VCaP (cell line): ENCODE measurements around the gene ISOC2.

Source experiments
- H3K27ac ChIP-seq: fragments of 450-650 bp; 2 replicates; pipeline ENCODE4 v1.5.1; 2017
- CTCF ChIP-seq: fragments of 450-650 bp; conservative IDR thresholded peaks from 2 replicates; pipeline ENCODE4 v1.5.1; 2017; ENCODE audit warnings: mild to moderate bottlenecking, moderate library complexity

The ISOC2 gene

GRCh38 chr19:55483706-55484592 is 22.5 kb upstream of the ISOC2 start:
- H3K27ac ChIP-seq = peak overlapping the region; percentile 82; the same call in 1 of the 2 replicates
- no peak for TF ChIP-seq CTCF

GRCh38 chr19:55482967-55483705 is 21.7 kb upstream of the ISOC2 start:
- H3K27ac ChIP-seq = no peak overlapping the region
- no peak for TF ChIP-seq CTCF

GRCh38 chr19:55482156-55482961 is 20.9 kb upstream of the ISOC2 start:
- H3K27ac ChIP-seq = no peak overlapping the region
- no peak for TF ChIP-seq CTCF

- TF ChIP-seq CTCF = no peak
- H3K27ac ChIP-seq = no peak overlapping the region
Observed at GRCh38 chr19:55481794-55482155, 20.3 kb upstream of the ISOC2 start.

- no peak for TF ChIP-seq CTCF
Observed at GRCh38 chr19:55481148-55481793, 19.8 kb upstream of the ISOC2 start.

GRCh38 chr19:55479451-55480230 is 18.2 kb upstream of the ISOC2 start:
- TF ChIP-seq CTCF = no peak
- no peak overlapping the region for H3K27ac ChIP-seq

More at GRCh38 chr19:55481148-55481793, 19.8 kb upstream of the ISOC2 start:
- H3K27ac ChIP-seq = no peak overlapping the region
